Glomerular visceral epithelial cell (primary cell): Measurements from ENCODE around the gene PNKP.
"Not testable (repeated sequence)": the region's sequence is repeated elsewhere in the genome, so short reads cannot be mapped to it uniquely, and the experiment has no call there.

ENCODE experiments used
- DNase-seq: peaks from one replicate; pipeline ENCODE4 v3.0.0-alpha.2; 2016; ENCODE audit errors: extremely low spot score

Gene PNKP

GRCh38 chr19:49819452-49820115 lies 47.8 kb downstream of the PNKP start:
- not testable (repeated sequence) for DNase-seq

GRCh38 chr19:49818649-49819370 lies 48.6 kb downstream of the PNKP start:
- DNase-seq: no peak

- peak; percentile 85 for DNase-seq
These were observed 49.3 kb downstream of the PNKP start, which contains the start of gene MED25 for GRCh38 chr19:49817964-49818648. TSS of gene MED25 (plus strand) at chr19:49818289. CDS start at chr19:49818342, 53 bp downstream.

GRCh38 chr19:49816590-49816989 lies 50.8 kb downstream of the PNKP start:
- no peak for DNase-seq

GRCh38 chr19:49814010-49814409 lies 53.4 kb downstream of the PNKP start:
- DNase-seq: no peak

GRCh38 chr19:49812997-49813861 lies 54.1 kb downstream of the PNKP start, which contains the start of gene FUZ:
TSS of gene FUZ (minus strand) at chr19:49813292. CDS start at chr19:49813106, 186 bp downstream.
- DNase-seq: peak; percentile 98

- no peak for DNase-seq
These were observed 54.9 kb downstream of the PNKP start for GRCh38 chr19:49812452-49812996.

GRCh38 chr19:49811328-49811727 lies 56.0 kb downstream of the PNKP start:
- DNase-seq: no peak
